Measurements from ENCODE around the gene ZNF423.
A peak's percentile ranks its signal among the peaks of the same experiment; 100 is the strongest.
"Not testable (repeated sequence)": the region's sequence is repeated elsewhere in the genome, so short reads cannot be mapped to it uniquely, and the experiment has no call there.

ZNF423 gene

GRCh38 chr16:49575346-49576172, 280.4 kb downstream of the ZNF423 start:
- DNase-seq = no peak

- no peak for DNase-seq
These were observed 281.1 kb downstream of the ZNF423 start for GRCh38 chr16:49574826-49575225.

- no peak for DNase-seq
These were observed 288.0 kb downstream of the ZNF423 start for GRCh38 chr16:49567950-49568349.

- DNase-seq = no peak
These were observed 289.5 kb downstream of the ZNF423 start for GRCh38 chr16:49566432-49566831.

DNA sequence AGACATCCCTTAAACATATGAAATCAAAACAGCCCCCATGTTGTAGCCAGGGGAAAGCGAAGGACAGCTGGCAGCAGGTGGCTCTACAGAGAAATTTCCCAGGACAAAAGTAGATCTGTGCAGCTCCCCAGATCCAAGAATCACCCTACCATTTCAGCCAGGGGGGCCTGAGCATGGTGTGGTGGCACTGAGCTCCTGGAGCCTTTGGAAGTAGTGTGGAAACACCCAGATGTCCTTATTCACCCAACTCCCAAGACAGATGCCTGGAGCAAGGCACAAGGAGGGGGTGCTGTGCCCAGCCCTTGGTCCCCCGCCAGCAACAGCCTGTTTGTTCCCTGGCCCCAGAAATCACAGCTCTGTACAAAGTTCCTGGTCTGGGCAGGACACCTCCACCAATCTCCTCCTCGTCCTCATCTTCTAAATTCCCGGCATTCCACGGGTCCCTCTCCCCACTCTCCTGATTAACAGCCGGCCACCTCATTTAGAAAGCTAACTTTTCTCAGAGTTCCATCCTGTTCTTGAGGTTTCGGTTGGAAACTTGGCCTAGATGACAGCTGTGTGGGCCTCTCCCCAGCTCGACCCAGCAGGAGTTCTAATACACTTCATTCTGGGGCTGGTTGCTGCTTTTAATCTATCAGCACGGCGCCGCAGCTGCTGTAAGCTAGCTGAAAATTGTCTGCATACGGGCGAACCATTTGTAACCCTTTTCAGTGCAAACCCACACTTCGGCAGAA, 291.2 kb downstream of the ZNF423 start:
- DNase-seq = no peak

GRCh38 chr16:49563666-49564065, 292.2 kb downstream of the ZNF423 start:
- DNase-seq = no peak

DNA sequence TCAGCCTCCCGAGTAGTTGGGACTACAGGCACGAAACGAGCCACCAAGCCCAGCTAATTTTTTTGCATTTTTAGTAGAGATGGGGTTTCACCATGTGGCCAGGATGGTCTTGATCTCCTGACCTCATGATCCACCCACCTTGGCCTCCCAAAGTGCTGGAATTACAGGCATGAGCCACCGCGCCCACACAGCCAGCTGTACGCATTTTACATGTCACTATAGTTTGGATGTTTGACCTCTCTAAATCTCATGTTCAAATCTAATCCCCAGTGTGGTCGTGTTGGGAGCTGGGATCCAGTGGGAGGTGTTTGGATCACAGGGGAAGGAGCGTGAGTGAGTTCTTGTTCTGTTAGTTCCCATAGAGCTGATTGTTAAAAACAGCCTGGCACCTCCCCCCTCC, 293.0 kb downstream of the ZNF423 start:
- not testable (repeated sequence) for DNase-seq

DNA sequence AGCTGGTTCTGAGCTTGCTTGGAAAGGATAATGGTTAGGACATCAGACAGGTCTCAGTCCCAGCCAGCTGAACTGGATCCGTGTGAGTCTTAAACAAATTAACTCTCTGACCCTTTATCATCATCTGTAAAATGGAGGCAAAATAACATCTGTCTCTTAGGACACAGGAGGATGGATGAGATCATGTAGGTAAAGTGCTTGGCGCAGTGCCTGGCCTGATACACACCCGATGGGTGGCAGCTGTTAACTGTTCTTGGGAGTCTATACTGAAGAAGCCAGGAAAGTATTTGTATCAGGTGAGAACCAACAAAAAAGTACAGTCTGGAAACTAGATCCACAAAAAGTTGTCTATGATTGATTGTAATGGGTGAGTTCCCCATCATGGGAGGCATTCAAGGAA, 293.7 kb downstream of the ZNF423 start:
- DNase-seq = no peak

GRCh38 chr16:49560004-49560830, 295.7 kb downstream of the ZNF423 start:
- DNase-seq = no peak

- no peak for DNase-seq
These were observed 296.7 kb downstream of the ZNF423 start for GRCh38 chr16:49559242-49559641.

GRCh38 chr16:49558451-49558850, 297.5 kb downstream of the ZNF423 start:
- DNase-seq = no peak

DNA sequence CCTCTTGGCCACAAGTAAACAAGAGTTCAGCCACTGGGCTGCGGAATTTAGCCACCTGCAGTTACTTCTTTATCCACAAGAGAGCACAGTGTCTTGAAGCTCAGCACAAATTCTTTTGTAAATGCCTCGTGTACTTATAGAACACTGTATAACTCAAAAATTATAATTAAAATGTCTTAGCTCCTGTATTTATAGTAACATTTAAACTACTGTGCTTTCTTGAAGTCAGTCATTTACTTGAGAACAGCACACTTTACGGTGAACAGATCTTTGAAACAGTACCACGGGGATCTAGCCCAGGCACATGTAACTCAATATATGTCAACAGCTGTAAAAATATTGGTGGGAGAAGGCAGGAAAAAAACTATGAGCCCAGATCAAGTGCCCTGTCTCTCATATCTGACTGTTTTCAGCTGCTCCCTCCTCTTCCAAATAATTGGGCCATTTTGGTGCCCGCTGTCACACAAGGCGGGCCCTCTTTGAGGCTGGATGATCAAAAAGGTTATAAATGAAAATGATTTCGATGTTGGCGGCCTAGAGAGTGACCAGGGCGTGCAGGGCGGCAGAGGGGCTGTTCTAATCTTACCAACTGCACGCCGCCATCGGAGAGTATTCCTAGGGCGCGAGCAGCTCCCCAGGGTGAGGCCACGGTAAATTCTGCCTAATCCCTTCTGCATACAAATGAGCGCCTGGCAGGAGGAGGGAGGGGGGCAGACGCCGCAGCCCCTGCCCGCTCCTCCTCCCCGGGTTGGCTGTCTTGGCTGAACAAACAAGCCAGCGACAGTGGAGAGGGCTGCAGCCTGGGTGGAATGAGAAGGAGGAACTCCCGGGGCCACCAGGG, 299.1 kb downstream of the ZNF423 start:
- DNase-seq = peak in 1 of 2 experiments; percentile 2

GRCh38 chr16:49556249-49556605, 299.7 kb downstream of the ZNF423 start:
- DNase-seq = no peak

GRCh38 chr16:49554681-49555080, 301.2 kb downstream of the ZNF423 start:
- no peak for DNase-seq

DNA sequence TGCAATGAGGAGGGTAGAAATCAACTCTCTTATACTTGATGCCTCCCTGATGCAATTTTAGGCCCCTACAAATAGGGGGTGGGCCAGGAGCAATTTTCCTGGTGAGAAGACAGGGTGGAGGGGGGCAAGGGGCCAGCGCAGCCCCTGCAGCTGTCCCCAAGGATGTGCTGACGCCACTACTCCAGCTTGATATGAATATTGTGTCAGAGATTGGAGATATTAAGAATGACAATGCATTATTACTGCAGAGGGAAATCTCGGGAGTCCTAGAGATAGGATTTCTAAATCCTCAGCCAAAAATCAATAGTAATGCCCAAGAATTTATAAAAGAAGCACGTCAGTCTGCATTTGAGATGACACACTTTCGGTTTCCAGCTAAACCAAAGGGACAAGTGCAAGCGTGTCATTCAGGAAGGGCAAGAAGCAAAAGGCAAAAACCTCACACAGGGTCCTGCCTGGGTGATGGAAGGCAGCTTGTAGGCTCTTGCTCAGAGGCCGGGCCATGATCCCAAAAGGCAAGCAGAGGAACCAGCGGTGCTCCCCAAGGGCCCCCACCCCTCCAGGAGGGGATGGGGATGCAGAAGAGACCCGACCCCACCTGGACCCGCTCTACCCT, 303.5 kb downstream of the ZNF423 start:
- no peak for DNase-seq

DNA sequence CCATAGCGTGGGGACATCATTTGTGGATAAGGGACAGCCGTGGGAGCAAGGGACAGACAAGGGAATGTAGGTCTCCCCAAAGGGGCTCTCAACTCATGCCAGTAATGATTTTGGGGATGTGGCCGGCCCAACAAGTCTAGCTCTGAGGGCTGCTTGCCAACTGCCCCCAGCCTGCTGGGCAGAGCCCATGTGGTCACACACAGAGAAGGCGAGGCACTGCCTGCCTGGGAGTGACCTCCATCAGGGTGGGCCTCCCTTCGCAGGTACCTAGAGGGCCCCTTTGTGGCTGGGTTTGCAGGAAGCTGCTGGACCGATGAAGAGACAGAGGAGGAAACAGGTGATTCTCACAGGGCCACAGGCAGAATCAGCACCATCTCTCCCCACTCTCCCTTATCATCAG, 305.2 kb downstream of the ZNF423 start:
- DNase-seq = no peak

- DNase-seq = no peak
These were observed 305.8 kb downstream of the ZNF423 start for GRCh38 chr16:49550140-49550539.

- DNase-seq = no peak
These were observed 307.5 kb downstream of the ZNF423 start for GRCh38 chr16:49548325-49548970.

DNA sequence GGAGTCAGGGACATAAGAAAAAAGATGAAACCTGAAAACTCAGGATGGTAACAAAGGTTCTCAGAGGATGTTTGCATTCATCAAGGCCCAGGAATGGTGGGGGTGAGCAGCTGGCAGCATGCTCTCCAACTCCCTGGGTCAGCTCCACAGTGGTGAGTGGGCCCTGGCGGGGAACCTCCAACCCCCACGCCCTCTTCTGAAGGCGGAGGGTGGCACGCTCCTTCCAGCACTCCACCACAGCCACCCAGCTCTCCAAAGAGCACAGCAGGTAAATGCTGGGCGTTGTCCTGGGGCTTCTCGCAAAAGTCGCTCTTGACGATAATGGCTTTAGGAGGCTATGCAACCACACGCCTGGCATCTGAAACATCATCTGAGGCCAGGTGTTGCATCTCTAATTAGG, 308.5 kb downstream of the ZNF423 start:
- no peak for DNase-seq

DNA sequence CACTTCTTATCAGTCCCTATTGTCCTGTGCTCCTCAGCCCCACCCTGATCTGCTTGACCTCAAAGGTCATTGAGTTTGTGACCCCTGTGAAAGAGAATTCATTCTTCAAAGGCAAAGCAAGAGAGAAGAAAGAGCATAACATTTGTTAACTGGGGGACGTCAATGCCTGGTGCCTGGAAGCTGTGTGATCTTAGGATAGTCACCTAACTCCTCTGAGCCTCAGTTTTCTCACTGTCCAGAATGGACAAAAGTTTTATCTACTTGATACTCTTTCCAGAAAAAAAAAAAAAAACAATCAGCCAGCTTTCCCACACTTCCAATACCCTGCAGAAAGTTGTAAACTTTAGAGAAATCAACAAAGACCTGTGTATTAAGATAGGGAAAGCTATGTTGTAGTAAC, 309.2 kb downstream of the ZNF423 start:
- DNase-seq = no peak

- DNase-seq = no peak
These were observed 310.0 kb downstream of the ZNF423 start for GRCh38 chr16:49545741-49546448.

All from SW 1271 (cell line).